Activated CD4-positive, alpha-beta T cell treated with anti-CD3 and anti-CD28 coated beads, Interleukin-2, amount 50 U/mL, for 24 hours (primary cell): ENCODE data around the gene MMGT1.
A peak's percentile ranks its signal among the peaks of the same experiment; 100 is the strongest.

Source experiments
- DNase-seq, 2 donors: peaks; one replicate each; pipeline ENCODE4 v3.0.0-alpha.2; 2020; ENCODE audit warnings: low read depth in 1 of 2, low spot score in 1 of 2

MMGT1 gene

DNA sequence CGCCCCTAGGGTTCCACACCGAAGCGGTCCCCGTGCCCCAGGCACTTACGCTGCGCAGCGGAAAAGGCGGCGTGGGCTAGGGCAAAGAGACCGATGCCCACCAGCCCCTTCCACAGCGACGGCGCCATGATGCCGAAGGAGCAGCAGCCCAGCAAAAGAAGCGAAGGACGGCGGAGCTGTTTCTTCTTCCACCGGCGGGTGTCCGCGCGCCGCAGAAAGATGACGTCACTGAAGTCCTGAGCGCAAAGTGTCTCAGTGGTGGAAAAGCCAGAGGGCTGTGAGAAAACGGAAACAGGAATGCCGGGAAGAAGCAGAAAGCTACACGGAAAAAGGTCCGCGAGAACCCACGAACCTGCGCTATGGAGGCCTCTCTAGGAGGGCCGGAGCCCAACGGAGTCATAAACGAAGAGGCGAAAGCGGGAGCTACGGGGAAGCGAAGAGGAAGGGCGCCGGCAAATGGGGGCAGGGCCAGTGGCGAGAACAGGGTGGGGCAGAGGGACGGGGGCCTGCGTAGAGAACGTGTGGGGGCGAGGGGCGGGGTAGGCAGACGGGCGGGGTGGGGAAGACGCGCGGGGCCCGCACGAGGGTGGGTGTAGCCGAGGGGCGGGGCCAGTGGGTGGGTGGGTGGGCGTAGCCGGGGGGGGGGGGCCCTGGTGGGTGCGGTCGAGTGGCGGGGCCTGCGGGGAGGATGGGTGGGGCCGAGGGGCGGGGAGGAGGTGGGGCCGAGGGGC lies at the start of gene MMGT1:
MMGT1 (minus strand) TSS at position 441 of the 731 bp plus-strand sequence; CDS start at position 128, 313 bp downstream.
- peak; percentile 60 to 69 for DNase-seq

DNA sequence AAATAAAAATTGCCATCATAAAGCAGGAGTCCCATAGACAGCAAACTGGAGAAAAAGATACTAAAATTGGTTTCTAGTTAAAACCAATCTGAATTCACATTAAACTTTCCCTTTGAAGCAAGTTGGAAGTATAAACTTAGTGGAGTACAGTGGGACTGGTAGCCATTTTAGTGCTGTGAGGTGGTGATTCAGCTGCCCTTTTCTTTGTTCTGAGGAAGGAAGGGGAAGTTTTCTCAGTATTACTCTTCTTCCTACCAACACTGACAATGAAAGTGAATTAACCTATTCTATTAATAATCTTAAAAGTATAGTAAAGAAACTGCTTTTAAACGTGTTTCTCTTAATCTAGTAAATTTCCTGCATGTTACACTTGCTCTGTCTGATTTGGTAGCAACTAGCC lies 48.1 kb upstream of the MMGT1 start:
- DNase-seq: no peak

GRCh38 chrX:136021160-136021559 lies 47.4 kb upstream of the MMGT1 start:
- DNase-seq: no peak

DNA sequence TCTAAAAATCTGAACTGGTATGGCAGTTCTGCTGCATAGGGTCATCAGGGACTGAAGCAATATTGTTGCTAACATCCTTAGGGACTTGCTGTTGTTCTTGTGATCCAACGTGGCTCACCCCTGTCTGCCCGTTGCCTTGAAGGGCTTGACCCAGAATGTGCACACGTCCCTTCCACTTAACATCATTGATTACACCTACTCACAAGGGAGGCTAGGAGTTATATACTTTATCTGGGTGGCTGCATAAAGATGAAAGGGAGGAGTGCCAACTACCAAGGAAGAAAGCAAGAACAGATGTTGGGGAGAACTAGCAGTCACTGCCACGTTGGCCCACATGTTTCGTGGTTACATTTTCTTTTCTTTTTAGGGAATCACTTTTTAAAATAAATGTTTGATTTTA lies 45.4 kb upstream of the MMGT1 start:
- no peak for DNase-seq

DNA sequence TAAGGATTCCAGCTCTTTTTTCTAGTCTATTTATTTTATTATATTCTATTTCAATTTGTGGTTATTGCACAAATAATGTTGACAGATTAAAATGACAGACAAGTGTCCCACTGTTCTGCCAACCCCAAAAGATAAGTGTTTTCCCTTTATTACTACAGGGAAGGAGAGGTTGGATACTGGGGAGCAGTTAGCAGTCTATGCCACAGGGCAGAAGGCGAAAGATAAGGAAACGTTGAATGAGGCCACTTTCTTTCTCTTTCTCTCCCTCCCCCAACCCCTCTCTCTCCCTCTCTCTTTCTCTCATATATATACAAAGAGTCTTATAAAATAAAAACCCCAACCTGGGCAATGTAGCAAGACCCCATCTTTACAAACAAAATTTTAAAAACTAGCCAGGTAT lies 43.1 kb upstream of the MMGT1 start:
- no peak for DNase-seq

DNA sequence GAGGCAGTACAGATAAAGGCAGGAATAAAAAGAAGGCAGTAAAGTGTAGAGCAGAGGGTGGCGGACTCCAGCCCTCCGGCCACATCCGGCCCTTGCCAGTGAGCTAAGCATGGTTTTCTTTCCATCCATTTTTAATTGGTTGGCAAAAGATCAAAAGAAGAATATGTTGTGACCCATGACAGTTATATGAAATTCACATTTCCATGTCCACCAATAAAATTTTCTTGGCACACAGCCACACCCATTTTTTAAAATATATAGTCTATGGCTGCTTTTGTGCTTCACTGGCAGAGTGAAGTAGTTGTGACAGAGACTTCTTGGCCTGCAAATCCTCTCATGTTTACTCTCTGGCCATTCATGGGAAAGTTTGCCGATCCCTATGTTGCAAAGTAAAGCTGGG lies 41.2 kb upstream of the MMGT1 start:
- no peak for DNase-seq

- DNase-seq: no peak
These were observed 14.5 kb upstream of the MMGT1 start for GRCh38 chrX:135988245-135988644.

DNA sequence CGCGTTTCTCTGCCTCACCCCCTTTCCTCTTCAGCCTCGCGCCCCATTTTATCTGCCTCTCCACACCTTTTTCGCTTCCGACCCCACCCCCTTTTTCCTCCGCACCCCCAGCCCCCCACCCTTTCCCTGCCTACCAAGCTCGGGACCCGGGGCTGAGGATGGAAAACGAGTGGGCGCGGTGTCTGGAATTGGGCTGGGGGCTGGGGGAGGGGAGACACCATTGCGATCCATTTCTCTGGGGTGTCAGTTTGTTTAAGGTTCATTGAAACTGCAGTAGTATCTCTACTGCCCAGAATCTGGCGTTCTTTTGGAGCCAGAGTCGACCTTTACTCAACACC lies 12.2 kb upstream of the MMGT1 start:
- no peak for DNase-seq

DNA sequence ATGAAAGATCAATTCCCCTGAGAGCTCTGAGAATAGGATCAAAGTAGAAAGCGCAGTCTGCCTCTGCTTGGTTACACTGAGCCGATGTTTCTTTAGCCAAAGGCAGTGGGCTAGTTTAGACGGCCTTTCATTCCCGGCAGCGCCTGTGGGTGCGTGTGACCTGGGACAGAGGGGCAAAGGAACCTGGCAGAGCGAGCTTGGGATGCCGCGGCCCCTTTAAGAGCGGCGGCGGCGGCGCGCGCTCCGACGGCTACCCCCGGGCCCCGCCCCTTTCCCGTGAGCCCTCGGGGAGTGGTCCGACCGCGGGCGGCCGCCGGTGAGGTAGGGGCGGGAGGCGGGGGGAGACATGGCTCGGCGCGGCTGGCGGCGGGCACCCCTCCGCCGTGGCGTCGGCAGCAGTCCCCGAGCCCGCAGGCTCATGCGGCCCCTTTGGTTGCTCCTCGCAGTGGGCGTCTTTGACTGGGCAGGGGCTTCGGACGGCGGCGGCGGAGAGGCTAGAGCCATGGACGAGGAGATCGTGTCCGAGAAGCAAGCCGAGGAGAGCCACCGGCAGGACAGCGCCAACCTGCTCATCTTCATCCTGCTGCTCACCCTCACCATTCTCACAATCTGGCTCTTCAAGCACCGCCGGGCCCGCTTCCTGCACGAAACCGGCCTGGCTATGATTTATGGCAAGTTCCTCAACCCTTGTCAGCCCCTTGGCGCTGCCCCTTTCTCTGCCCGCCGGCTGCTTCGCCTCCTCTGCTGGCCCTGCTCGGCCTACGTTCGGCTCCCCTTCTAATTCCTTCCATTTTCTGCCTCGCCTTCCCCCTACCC lies 11.6 kb upstream of the MMGT1 start, which contains the start of gene SLC9A6:
SLC9A6 (plus strand) TSS at position 279 of the 816 bp plus-strand sequence; CDS start at position 503, 224 bp downstream.
- DNase-seq: peak; percentile 24 to 51

DNA sequence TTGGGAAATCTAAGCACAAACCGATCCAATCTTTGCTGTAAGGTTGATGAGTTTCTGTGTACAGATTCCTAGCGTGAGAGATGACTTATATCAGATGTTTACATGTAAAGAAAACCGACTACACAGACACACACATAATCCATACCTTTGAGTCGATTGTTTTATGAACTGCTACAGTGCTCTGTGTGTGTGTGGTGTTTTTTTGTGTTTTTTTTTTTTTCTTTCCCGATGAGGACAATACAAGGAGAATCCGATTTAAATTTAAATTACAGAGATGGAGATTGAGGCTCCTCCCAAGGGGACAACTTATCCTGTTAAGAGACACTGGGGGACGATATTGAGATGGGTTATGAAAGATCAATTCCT lies 11.0 kb upstream of the MMGT1 start:
- DNase-seq: no peak

- DNase-seq: no peak
These were observed 10.5 kb upstream of the MMGT1 start for GRCh38 chrX:135984256-135984655.

DNA sequence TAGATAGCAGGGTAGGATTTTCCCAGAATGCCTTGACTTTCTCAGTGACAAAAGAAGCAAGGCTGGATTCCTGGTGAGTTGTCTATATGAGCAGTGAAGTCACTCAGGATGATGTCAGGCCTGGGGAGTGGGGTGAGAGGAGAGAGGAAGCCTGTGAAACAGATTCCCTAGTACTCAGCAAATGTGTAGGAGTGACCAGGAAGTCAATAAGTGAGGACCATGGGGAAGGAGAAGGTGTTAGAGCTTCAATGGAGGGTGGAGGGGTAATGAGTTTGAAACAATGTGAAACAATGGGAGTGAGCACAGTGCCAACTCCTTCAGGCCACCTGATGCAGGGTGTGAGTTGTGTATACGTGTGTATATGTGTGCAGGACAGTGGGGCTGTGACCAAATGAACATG lies 9.1 kb upstream of the MMGT1 start:
- DNase-seq: no peak

DNA sequence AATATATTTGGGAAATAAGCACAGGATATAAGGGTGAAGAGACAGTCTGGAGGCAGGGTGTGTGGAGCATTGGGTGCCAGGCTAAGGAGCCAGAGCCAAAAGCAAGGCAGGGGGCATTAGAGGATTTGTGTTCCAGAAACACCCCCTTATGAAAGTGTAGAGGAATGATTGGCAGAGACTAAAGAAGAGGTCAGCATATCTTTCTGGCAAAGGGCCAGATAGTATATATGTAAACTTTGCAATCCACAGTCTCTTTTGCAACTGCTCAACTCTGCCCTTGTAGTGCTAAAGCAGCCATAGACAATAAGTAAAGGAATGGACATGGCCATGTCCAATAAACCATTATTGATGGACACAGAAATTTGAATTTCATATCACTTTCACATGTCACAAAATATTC lies 7.9 kb upstream of the MMGT1 start:
- DNase-seq: no peak

- DNase-seq: no peak
These were observed 7.2 kb upstream of the MMGT1 start for GRCh38 chrX:135981010-135981409.

DNA sequence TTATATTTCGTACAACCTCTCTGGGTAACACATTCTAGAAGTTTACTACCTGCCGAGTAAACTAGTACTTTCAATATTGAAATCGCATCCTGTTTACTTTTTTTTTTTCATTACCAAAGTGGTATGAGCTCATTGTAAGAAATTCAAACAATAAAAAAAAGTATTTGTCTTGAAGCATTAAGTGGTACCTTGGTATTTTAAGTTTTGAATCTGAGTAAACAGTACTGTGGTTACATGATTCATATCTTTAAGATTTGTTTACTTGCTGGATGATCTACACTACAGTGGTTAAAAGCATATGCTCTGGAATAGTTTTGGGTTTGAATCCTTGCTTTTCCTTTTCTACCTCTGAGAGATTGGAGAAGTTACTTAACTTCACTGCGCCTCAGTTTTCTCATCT lies 3.8 kb upstream of the MMGT1 start:
- no peak for DNase-seq

DNA sequence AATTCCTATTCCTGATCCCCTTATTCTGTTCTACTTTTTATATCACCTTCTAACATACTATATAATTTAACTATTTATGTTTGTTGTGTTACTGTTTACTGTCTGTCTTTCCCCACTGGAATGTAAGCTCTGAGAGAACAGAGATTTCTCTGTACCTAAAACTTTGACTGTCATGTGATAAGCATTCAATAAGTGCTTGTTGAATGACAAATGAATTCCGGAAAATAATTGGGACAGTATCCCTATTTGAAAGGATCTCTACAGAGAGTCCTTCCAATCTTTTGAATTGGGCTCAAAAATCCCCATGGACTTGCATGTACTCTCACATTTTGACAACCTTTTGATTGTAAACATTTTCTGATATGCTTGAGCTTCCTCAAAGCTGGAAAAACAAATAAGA lies 1.6 kb upstream of the MMGT1 start:
- DNase-seq: no peak

GRCh38 chrX:135974279-135974856 lies 580 bp upstream of the MMGT1 start:
- peak; percentile 33 to 51 for DNase-seq

- DNase-seq: no peak
These were observed 702 bp downstream of the MMGT1 start for GRCh38 chrX:135973025-135973547.

DNA sequence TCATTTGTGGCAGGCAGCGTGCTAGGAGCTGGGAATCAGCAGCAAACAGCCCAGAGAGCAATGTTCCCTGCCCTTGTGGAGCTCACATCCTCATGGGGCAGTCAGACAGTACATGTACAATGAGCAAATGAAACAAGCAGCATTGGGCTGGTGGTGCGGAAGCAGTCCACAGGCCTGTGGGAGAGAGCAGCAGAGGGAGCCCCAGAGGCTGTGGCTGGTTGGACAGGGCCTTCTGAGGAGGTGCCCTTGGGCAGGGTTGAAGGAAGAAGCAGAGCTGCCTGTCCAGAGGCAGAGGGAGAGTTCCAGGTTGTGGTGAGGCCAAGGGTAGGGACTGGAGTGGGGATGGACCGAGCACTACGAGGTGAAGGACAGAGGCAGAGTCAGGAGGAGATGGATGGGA lies 22.5 kb downstream of the MMGT1 start:
- DNase-seq: no peak

GRCh38 chrX:135944486-135944885 lies 29.3 kb downstream of the MMGT1 start:
- DNase-seq: no peak

DNA sequence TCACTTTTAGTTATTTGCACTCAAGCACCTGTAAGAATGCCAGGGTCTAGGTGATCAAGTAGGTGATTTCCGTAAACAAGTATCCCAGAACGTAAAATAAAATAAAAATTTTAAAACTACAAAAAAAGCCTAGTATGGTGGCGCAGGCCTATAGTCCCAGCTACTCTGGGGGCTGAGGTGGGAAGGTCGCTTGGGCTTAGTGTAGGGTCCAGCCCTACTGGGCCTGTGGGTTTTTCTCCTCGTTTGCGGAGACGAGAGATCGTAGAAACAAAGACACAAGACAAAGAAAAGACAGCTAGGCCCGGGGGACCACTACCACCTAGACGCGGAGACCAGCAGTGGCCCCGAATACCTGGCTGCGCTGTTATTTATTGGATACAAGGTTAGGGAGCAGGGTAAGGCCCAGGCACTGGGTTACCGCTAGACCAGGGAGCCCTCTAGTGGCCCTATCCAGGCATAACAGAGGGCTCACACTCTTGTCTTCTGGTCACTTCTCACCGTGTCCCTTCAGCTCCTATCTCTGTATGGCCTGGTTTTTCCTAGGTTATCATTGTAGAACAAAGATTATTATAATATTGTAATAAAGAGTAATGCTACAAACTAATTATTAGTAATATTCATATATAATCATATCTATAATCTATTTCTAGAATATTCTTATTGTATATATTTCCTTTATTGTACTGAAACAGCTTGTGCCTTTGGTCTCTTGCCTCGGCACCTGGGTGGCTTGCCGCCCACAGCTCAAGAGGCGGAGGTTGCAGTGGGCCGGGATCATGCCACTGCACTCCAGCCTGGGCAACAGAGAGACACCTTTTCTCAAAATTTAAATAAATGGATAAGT lies 41.9 kb downstream of the MMGT1 start:
- DNase-seq: peak; percentile 0 to 10
